HL-60 (cell line): ENCODE data around the gene ZBTB34.

Experiments
- GABPA ChIP-seq: IDR thresholded peaks from 2 replicates; pipeline ENCODE4 v1.6.1; 2012; ENCODE audit warnings: low read depth
- POLR2AphosphoS5 ChIP-seq: IDR thresholded peaks from 2 replicates; pipeline ENCODE4 v1.6.1; 2012; ENCODE audit warnings: low read depth
- SPI1 ChIP-seq: IDR thresholded peaks from 2 replicates; pipeline ENCODE4 v1.6.1; 2012; ENCODE audit warnings: low read depth, mild to moderate bottlenecking, borderline replicate concordance
- TF ChIP-seq, protein P1 (sequence below): IDR thresholded peaks from one replicate; pipeline ENCODE4 v1.5.1; 2011; ENCODE audit warnings: low read length, control low read depth, inconsistent platforms; ENCODE audit not compliant: insufficient read depth

- TF ChIP-seq, protein P1, sequence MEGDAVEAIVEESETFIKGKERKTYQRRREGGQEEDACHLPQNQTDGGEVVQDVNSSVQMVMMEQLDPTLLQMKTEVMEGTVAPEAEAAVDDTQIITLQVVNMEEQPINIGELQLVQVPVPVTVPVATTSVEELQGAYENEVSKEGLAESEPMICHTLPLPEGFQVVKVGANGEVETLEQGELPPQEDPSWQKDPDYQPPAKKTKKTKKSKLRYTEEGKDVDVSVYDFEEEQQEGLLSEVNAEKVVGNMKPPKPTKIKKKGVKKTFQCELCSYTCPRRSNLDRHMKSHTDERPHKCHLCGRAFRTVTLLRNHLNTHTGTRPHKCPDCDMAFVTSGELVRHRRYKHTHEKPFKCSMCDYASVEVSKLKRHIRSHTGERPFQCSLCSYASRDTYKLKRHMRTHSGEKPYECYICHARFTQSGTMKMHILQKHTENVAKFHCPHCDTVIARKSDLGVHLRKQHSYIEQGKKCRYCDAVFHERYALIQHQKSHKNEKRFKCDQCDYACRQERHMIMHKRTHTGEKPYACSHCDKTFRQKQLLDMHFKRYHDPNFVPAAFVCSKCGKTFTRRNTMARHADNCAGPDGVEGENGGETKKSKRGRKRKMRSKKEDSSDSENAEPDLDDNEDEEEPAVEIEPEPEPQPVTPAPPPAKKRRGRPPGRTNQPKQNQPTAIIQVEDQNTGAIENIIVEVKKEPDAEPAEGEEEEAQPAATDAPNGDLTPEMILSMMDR: no peak
- TF ChIP-seq POLR2AphosphoS5 (no peak), SPI1 (no peak), GABPA (no peak)
These were observed 25.8 kb downstream of the ZBTB34 start for GRCh38 chr9:126886034-126886822.
